GM23248 (cell line): ENCODE results near the gene GAREM2. TPM values are rescaled to one million over a fixed set of nuclear protein-coding genes. Genes with fewer than 3 reads are reported as not detected.

ENCODE experiments used
- DNase-seq: peaks from one replicate; pipeline ENCODE4 v3.0.0-alpha.2; 2015
- H2AFZ ChIP-seq: fragments of 200-600 bp; sonication (generic); 2 replicates; pipeline ENCODE4 v1.6.1; 2016; ENCODE audit warnings: antibody characterized with exemption
- H3F3A ChIP-seq: fragments of 200-600 bp; sonication (generic); 2 replicates; pipeline ENCODE4 v1.6.1; 2016; ENCODE audit warnings: mild to moderate bottlenecking, antibody characterized with exemption, mixed run types; ENCODE audit not compliant: insufficient read depth
- H3K27ac ChIP-seq: fragments of 200-600 bp; sonication (generic); 2 replicates; pipeline ENCODE4 v1.5.1; 2016; ENCODE audit warnings: mild to moderate bottlenecking
- H3K27me3 ChIP-seq: fragments of 200-600 bp; sonication (generic); replicated peaks from 2 replicates; pipeline ENCODE4 v1.6.1; 2016; ENCODE audit warnings: mild to moderate bottlenecking; ENCODE audit not compliant: insufficient read depth
- H3K36me3 ChIP-seq: fragments of 200-600 bp; sonication (generic); 2 replicates; pipeline ENCODE4 v1.6.1; 2016; ENCODE audit warnings: low read depth, mild to moderate bottlenecking
- H3K4me1 ChIP-seq: fragments of 200-600 bp; sonication (generic); 2 replicates; pipeline ENCODE4 v1.6.1; 2016; ENCODE audit warnings: mild to moderate bottlenecking; ENCODE audit not compliant: insufficient read depth
- H3K4me2 ChIP-seq: fragments of 200-600 bp; sonication (generic); one replicate; pipeline ENCODE4 v1.6.1; 2016; ENCODE audit warnings: mild to moderate bottlenecking; ENCODE audit not compliant: unreplicated experiment
- H3K4me3 ChIP-seq: fragments of 200-600 bp; sonication (generic); 2 replicates; pipeline ENCODE4 v1.5.1; 2016; ENCODE audit warnings: mild to moderate bottlenecking
- H3K79me2 ChIP-seq: fragments of 200-600 bp; sonication (generic); 2 replicates; pipeline ENCODE4 v1.6.1; 2016; ENCODE audit warnings: mild to moderate bottlenecking; ENCODE audit not compliant: insufficient read depth
- H3K9ac ChIP-seq: fragments of 200-600 bp; sonication (generic); 2 replicates; pipeline ENCODE4 v1.6.1; 2016; ENCODE audit warnings: mild to moderate bottlenecking
- H3K9me2 ChIP-seq: fragments of 200-600 bp; sonication (generic); 2 replicates; pipeline ENCODE4 v1.6.1; 2016; ENCODE audit warnings: mixed run types, mild to moderate bottlenecking, moderate library complexity; ENCODE audit not compliant: insufficient read depth
- H3K9me3 ChIP-seq: fragments of 200-600 bp; sonication (generic); one replicate; pipeline ENCODE4 v1.6.1; 2017; ENCODE audit warnings: low read depth
- H4K20me1 ChIP-seq: fragments of 200-600 bp; sonication (generic); 2 replicates; pipeline ENCODE4 v1.6.0; 2016; ENCODE audit not compliant: insufficient read depth
- EZH2 ChIP-seq: fragments of 200-600 bp; sonication (generic); IDR thresholded peaks from 2 replicates; pipeline ENCODE4 v1.6.1; 2018; ENCODE audit warnings: antibody characterized with exemption, mild to moderate bottlenecking; ENCODE audit not compliant: insufficient read depth, poor library complexity, severe bottlenecking
- EZH2phosphoT487 ChIP-seq: fragments of 200-600 bp; sonication (generic); IDR thresholded peaks from 2 replicates; pipeline ENCODE4 v1.6.1; 2018; ENCODE audit warnings: antibody characterized with exemption, moderate library complexity, mild to moderate bottlenecking, low read depth; ENCODE audit not compliant: insufficient read depth
- WGBS, 2 experiments: methylation state at CpG; one replicate each; pipeline ENCODE4 v1.1.6; 2015 to 2017; ENCODE audit warnings: low lambda C conversion rate in 2 of 2, low coverage in 1 of 2; ENCODE audit errors: missing lambda C conversion rate in 2 of 2; 5-methylcytosine and 5-hydroxymethylcytosine counted together
- in situ Hi-C: fragments of 300-500 bp; cut with MboI; formaldehyde crosslinking; loops from 2 replicates; pipeline ENCODE4 v1.15.0; 2020
- polyA plus RNA-seq: library from polyadenylated mRNA; unstranded; fragments of >200 nt; fragmentation: Nextera tagmentation; extraction: Ambion mirVana; gene quantifications from 2 replicates; pipeline ENCODE4 v1.2.1, GENCODE V29; 2016
- total RNA-seq: library from RNA; depleted of rRNA; stranded (reverse); fragments of >200 nt; shearing (Covaris generic); gene quantifications from 2 replicates; pipeline ENCODE4 v1.2.3, GENCODE V29; 2014

The GAREM2 gene
- total and polyA plus RNA-seq, 2 experiments from 2014 or later, result 2.5 to 5.9 TPM

DNA sequence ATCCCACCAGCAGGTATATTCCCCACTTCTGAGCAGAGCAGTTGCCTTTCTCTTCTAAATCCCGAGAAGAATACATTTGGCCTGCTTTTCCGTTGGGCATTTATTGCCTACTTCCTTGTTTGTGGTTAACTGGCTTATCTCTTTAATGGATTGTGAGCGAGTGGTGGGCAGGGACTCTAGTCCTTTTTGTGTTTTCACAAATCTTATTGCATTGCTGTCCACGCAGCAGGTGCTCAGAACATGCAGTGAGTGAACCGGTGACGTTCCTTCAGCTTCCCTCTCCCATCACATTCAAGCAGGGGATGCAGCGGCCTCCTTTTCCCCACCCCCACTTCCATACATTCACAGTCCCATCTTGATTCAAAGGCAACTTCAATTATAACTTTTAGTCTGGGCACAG, 28.9 kb upstream of the GAREM2 start:
- Histone ChIP-seq H3K9me2 (no peaks in the 10 kb centered on the region), H2AFZ (peak overlapping the region; percentile 73), H3K4me3 (no peak overlapping the region), H3K9me3 (no peaks in the 10 kb centered on the region), H3K79me2 (no peaks in the 10 kb centered on the region), H4K20me1 (no peaks in the 10 kb centered on the region), H3K9ac (no peak overlapping the region), H3K4me2 (no peak overlapping the region), H3K27ac (no peak overlapping the region), H3F3A (0 out of 2 replicates have a peak, but pooled peaks cover 2% of the 10 kb centered on the region), H3K36me3 (no peaks in the 10 kb centered on the region), H3K27me3 (no peaks in the 10 kb centered on the region), H3K4me1 (no peaks in the 10 kb centered on the region)
- in situ Hi-C loops, result no loop called here
- WGBS, 2 experiments, result 72 to 76% methylated on average over 7 of the region's 7 CpGs
- TF ChIP-seq EZH2phosphoT487 (no peak), EZH2 (no peak)
- no peak for DNase-seq

DNA sequence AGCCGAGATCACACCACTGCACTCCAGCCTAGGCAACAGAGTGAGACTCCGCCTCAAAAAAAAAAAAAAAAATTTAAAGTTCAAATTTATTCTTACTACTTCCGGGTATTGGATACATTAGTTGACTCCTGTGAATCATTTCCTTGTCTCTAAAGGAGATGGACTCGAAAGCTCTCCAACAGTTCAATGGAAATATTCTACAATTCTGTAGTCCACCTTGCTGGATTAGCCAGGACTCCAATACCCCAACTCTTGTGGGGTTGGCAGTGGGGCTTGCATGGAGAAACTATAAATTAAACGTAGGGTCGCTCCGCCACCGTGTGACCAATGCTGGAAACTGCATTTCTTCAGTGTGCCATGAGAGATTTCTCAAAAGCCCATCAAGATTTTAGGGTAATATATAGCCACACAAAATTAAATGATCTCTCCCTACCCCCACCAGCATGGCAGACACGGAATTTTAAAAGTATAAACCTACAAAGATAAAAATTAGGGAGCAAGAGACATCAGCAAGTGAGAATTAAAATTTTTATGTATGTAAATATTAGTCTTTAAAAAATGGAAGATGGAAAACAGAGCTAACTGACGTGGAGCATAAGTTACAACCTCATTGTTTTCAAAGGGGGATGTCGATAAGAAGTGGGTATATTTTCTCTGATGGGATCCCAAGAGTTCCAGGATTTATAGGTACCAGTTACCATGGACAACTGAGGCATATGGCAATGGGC, 27.8 kb upstream of the GAREM2 start:
- TF ChIP-seq EZH2phosphoT487 (no peak), EZH2 (no peak)
- H3K4me1 ChIP-seq, result no peaks in the 10 kb centered on the region
- peak overlapping the region; percentile 64 for H3K4me2 ChIP-seq
- no peak overlapping the region for H3K27ac ChIP-seq
- no peaks in the 10 kb centered on the region for H3K9me3 ChIP-seq
- peak overlapping the region; percentile 73 for H2AFZ ChIP-seq
- no peaks in the 10 kb centered on the region for H3K79me2 ChIP-seq
- no peaks in the 10 kb centered on the region for H3K27me3 ChIP-seq
- peak; percentile 68 for DNase-seq
- no peaks in the 10 kb centered on the region for H3K36me3 ChIP-seq
- peak overlapping the region; percentile 44 for H3K4me3 ChIP-seq
- in situ Hi-C loops, result loop anchor here (5.0 kb wide), 1 partner anchor 153 kb away; no protein-coding TSS in a partner anchor
- H4K20me1 ChIP-seq, result no peaks in the 10 kb centered on the region
- H3K9me2 ChIP-seq, result no peaks in the 10 kb centered on the region
- peak overlapping the region; percentile 39; the same call in 1 of the 2 replicates for H3K9ac ChIP-seq
- 13 to 14% methylated on average over 11 of the region's 11 CpGs for WGBS, 2 experiments
- no peaks in the 10 kb centered on the region for H3F3A ChIP-seq

DNA sequence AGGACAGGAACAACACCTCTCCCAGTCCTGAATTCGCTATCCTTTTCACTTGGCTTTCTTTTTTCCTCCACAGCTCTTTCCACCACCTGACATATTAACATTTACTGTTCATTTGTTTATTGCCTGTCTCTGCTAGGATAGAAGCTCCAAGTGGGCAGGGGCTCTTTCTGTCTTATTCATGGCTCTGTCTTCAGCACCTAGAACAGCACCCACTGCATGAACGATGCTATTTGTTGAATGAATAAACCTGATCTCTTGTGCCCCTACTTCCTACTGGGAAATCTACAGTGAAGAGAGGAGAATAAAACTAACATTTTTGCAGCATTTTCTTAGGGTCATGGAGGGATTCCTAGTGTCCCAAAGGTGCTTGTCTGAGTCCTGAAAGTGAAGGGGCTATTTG, 24.4 kb upstream of the GAREM2 start:
- H3K9ac ChIP-seq, result no peak overlapping the region
- H3K27me3 ChIP-seq, result no peaks in the 10 kb centered on the region
- H2AFZ ChIP-seq, result no peak overlapping the region
- H3F3A ChIP-seq, result no peaks in the 10 kb centered on the region
- no peak overlapping the region for H3K4me2 ChIP-seq
- no peak overlapping the region for H3K4me3 ChIP-seq
- no peaks in the 10 kb centered on the region for H3K4me1 ChIP-seq
- H3K79me2 ChIP-seq, result no peaks in the 10 kb centered on the region
- WGBS, 2 experiments, result 47 to 50% methylated on average over 2 of the region's 2 CpGs
- in situ Hi-C loops, result loop anchor here (5.0 kb wide), 1 partner anchor 156 kb away; no protein-coding TSS in a partner anchor
- TF ChIP-seq EZH2phosphoT487, result no peak
- no peak for TF ChIP-seq EZH2
- no peaks in the 10 kb centered on the region for H3K36me3 ChIP-seq
- no peak overlapping the region for H3K27ac ChIP-seq
- H4K20me1 ChIP-seq, result no peaks in the 10 kb centered on the region
- H3K9me2 ChIP-seq, result no peaks in the 10 kb centered on the region
- no peaks in the 10 kb centered on the region for H3K9me3 ChIP-seq
- DNase-seq, result peak; percentile 41

DNA sequence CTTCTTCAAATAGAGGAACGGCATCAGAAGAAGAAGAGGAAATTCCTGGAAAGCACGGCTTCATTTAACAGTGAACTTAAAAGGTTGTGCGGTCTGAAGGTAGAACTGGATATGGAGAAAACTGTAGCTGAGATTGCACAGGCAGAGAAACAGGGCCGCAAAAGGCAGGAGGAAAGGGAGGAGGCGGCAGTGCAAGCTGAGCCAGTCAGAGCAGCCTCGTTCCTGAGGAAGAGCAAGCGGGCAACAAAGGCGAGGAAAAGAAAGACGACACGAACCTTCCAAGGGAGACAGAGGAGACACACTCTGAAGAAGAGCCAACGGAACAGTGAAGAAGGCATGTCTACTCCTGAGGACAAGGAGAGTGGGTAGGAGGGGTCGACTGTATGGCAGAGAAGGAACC, 22.6 kb upstream of the GAREM2 start:
- in situ Hi-C loops, result no loop called here
- Histone ChIP-seq H3K4me3 (no peak overlapping the region), H3K79me2 (no peaks in the 10 kb centered on the region), H2AFZ (no peak overlapping the region), H3F3A (no peaks in the 10 kb centered on the region), H3K27me3 (no peaks in the 10 kb centered on the region), H3K9me2 (no peaks in the 10 kb centered on the region), H3K4me2 (no peak overlapping the region), H3K4me1 (no peaks in the 10 kb centered on the region), H3K27ac (no peak overlapping the region), H4K20me1 (no peaks in the 10 kb centered on the region), H3K36me3 (no peaks in the 10 kb centered on the region), H3K9me3 (no peaks in the 10 kb centered on the region), H3K9ac (no peak overlapping the region)
- DNase-seq, result no peak
- 87 to 89% methylated on average over 12 of the region's 12 CpGs for WGBS, 2 experiments
- no peak for TF ChIP-seq EZH2
- TF ChIP-seq EZH2phosphoT487, result no peak
